Lower leg skin (tissue), 3 donors: ENCODE results near the gene CCDC197.

Experiments used
- CTCF ChIP-seq, 3 donors: fragments of 450-650 bp; IDR thresholded peaks; one replicate each; pipeline ENCODE4 v1.5.1; 2016; ENCODE audit warnings: antibody characterized with exemption in 3 of 3, mild to moderate bottlenecking in 3 of 3, moderate library complexity in 2 of 3
- POLR2A ChIP-seq, 2 donors: fragments of 450-650 bp; IDR thresholded peaks; one replicate each; pipeline ENCODE4 v1.6.1; 2016 to 2017; ENCODE audit warnings: antibody characterized with exemption in 2 of 2, mild to moderate bottlenecking in 1 of 2, moderate library complexity in 1 of 2

GRCh38 chr14:93953739-93954515 is 43.2 kb upstream of the CCDC197 start:
- no peak for TF ChIP-seq CTCF (IDR thresholded peaks at IDR 0.05)
- no peak for TF ChIP-seq POLR2A (IDR thresholded peaks at IDR 0.05)
